ENCODE results near the gene FAT4.

Gene FAT4

DNA sequence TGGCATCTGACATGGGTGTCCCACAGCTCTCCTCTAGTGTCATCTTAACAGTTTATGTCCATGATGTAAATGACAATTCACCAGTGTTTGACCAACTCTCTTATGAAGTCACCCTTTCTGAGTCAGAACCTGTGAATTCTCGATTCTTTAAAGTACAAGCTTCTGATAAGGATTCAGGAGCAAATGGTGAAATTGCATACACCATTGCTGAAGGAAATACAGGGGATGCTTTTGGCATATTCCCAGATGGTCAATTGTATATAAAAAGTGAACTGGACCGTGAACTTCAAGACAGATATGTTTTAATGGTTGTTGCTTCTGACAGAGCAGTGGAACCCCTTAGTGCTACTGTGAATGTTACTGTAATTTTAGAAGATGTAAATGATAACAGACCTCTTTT lies 4.6 kb downstream of the FAT4 start:
- DNase-seq, result no peak

DNA sequence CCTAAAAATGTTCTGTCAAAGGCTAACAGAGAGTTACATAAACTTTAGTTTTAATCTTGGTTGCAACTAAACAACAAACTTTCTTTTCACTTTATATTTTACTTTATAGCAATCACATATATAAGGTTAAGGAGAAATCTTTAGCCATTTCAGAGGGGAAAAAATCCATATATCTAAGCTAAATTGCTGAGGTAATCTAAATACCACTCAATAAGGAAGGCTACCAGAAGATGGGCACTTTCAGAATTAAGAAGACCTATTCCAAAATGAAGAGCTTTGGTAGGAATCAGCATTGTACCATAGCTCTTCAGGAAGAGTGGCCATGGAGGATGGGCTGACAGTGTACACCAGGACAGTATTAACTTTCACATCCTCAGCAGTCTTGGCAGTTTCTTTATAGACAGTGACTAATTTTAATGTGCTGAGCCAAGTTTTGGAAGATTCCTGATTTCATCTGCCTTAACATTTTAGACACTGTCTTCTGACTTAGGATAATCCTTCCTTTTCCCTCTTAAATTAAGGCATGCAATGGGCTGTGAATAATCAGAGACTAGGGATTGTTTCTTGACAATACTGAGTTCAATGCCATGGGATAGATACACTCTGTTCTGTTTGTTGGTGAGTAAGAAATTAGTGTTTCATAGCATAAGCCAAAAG lies 7.1 kb downstream of the FAT4 start:
- DNase-seq, result no peak

DNA sequence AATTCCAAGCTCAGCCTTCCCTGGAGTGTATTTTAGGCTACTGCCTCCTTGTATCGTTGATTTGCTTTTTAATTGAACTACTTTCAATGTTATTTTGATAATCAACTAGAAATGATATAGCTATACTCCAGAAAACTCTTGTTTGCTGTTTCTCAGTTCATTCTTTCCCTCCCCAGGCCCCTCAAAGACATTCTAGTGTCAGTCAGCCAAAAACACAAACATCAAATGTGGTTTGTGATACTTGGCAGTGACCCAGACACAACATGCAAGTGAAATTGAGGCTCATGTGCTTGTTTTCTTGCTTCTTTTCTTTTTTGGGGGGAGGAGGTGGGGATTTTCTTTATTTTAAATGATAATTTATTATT lies 7.6 kb downstream of the FAT4 start:
- no peak for DNase-seq

DNA sequence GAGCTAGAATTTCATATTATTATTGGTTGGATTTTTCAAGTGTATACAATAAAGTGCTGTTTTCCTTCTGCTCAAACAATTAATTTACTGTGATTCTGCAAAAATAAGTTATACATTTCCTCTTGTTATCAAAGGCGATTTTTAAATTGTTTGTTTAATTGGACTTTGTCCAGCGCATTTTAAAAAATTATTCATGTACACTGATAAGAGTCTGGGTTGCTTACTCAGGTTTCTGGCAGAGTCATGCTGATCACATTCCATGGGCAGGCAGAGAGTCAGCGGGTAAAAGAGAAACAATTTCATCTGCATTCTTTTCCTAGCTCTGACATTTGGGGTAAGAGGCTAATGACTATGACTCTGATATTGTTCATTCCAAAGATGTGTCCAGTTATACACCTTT lies 8.9 kb downstream of the FAT4 start:
- DNase-seq, result no peak

DNA sequence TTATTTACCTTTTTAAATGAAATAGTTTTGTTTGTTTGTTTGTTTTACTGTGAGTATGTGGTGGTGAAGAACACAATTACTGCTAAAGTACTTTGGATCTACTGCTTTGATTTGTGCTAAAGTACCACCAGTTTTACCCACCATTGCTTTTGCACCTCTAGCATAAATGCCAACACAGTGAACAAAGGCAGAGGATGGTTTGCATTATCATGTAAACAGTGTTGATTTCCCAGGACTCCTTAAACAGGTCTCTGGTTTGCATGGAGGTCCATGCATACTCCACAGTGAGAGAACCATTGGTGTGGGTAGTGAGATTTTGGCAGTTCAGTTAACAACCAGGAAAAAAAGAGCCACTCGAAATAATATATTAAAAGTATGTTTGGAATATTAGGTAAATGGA lies 11.0 kb downstream of the FAT4 start:
- DNase-seq, result no peak

DNA sequence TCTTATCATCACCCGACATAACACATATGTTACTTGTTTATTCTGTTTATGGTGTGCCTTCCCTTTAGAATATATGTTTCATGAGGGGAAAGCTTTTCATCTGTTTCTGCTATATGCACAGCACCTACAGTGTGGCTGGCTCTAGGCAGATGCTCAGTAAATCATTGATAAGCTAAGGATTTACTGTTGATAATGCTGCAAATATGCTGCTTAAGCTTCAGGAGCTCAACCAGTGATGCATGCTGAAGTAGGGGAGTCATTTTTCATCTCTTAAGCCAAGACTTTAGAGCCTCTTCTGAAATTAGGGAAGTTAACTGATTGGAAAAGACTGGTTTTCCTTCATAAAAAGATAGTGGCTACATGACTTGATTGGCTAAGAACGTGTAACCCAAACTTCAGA lies 16.4 kb downstream of the FAT4 start:
- no peak for DNase-seq

DNA sequence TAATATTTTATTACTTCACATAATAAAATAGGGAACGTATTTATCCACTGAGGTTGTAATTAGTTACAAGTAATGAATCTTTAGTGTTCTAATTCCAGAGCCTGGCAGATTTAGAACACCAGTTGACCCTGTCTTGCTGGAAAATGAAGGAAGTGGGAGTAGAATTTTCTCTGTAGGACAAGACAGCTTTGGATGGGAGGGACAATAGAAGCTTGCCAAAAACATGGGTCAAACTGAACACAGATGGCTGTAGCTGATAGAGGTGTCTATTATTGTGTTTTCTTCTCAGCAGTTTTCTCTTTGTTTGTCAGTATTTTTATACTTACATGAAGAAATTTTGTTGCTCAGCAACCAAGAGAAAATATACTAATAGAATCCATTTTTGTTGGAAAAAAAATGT lies 20.2 kb downstream of the FAT4 start:
- no peak for DNase-seq

DNA sequence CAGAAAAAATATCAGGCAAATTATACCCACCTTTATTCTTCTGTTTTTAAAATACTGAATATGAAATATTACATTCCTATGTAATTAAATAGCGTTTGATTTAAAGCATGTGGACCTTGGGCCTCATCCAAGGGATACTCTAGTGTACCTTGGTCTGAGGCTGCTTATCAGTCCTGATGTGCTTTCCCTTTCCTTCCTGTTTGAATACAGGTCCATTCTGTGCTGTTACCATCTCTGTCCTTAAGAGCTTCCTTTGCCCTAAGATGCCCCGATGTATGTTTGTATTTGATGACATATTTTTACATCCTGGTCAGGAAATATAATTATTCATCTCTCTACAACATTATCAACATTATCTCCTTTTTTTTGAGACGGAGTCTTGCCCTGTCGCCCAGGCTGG lies 24.1 kb downstream of the FAT4 start:
- DNase-seq, result no peak

DNA sequence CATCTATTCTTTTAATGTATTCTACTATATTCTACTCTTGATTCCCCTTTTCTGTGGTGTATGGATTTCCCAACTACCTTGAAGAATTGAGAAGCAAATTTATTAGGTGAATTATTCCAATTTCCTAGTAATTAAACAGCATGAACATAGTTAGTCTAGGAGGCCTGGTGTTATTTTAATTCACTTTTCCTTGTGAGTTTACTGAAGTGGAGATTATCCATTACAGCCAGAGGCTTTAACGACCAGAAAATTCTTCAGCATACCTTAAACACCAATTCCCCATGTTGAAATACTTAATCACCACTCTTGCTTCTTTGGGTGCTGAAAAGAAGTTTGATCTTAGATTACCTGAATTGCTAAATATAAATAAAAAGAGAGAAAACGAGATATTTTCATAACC lies 29.4 kb downstream of the FAT4 start:
- DNase-seq, result no peak

DNA sequence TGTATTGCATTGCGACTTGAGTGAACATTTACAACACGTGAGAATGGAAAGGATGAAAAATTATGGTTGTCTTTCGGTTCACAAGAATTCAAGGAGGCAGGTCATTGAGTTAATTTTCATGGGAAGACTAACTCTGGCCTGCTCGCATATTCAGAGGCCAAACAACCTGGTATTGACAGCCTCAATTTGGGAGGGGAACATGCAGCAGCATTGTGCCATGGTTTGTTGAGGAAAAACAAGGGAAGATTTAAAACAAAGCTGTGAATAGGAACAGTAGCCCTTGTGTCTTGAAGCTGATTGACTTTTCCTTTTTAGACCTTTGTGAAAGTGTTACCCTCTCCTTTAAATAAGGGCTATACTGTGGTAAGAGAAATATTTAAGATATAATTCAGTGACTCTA lies 31.9 kb downstream of the FAT4 start:
- DNase-seq, result no peak

DNA sequence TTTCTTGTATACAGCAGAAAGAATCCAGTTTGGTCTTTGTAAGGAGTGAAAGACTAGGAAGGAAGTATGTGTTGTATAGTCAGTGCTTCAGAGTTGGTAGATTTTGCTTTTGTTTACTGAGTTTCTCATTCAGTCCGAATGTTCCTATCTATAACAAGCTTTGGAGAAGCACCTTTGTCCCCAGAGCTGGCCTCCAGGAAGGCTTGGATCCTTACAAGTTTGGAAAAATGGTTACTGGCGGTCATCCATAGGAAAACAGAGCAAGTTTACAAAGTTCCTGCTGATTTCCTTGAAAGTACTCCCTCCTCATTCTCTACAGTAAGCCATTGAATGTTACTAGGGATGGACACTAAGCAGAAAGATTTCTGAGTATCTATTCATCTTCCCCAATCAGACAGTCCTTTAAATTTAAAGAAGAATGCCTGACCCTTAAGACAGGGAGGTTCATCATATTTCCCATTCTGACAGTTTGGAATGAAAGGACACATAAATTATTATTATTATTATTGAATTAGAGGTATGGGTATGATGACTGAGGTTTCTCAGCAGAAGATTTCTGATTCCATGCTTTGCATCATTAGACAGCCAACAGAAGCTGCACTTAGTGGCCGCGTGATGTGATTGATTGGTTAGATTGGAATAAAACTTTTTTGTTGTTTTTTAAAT lies 35.8 kb downstream of the FAT4 start:
- no peak for DNase-seq

DNA sequence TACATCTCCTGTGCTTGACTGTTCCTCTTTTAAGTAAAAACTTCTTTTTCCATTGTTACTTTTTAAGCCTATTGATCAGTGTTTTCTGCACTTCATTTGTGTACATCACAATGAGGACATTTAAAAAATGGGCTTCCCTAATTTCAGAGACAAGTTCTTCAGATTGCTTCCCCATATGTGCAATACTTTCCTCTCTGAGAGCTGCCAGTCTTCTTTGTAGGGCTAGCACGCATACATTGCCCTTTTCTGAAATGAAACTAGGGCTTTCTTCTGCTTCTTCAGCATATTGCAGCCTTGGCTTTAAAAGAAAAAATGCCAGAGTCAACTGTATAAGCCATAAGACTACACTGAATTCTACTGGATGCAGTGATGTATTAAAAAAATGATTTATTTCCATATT lies 37.8 kb downstream of the FAT4 start:
- DNase-seq, result no peak

DNA sequence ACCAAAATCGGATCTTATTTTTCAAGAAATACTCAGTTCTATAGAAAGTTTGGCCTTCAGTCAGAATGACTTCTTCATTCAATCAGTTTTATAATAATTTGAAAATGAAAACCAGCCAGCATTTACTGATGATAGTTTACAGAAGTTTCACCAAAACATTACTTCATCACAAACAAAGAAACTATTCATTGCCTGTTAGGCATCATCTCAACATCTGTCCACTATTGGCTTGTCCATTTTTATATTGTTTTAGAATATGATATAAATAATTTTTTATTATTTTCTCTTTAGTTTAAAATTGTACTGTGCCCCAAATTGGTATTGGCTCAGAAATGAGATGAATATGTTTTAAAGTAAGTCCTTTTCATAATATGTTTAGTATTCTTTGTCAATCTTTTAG lies 38.4 kb downstream of the FAT4 start:
- no peak for DNase-seq

DNA sequence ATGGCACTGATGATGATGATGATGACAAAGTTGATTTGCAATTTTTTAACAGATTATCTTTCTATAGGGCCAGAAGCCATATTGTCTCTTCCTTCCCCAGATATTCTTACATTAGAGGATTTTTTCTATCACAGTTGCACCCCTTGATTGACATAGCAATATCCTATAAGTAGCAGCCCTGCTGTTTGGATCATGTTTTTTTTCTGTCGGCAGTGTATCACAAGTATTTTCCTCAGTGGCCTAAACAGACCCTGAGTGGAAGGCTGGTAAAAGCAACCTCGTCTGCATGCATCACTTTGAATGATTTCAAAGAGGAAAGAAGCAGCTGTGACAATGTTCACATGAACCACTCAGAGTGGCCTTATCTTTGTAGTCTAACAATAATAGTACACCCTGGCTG lies 41.0 kb downstream of the FAT4 start:
- DNase-seq, result no peak

DNA sequence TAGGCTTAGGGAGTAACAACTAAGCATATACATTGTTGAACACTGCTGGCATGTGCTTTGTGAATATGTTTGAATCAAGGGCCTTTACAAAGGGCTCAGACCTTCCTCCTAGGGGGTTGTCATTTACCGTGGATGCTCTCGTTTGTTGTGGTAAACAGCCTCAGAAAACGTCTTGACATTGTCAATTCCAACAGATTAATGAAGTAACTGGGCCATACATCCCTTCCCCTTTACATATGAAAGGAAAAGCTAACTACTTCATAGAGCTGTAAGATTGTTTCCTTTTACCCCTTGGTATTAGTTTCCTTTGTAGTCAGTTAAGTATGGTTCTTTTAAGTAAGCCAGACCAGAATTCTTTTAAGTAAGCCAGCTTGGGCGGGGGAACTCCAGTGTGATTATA lies 42.9 kb downstream of the FAT4 start:
- DNase-seq, result no peak

DNA sequence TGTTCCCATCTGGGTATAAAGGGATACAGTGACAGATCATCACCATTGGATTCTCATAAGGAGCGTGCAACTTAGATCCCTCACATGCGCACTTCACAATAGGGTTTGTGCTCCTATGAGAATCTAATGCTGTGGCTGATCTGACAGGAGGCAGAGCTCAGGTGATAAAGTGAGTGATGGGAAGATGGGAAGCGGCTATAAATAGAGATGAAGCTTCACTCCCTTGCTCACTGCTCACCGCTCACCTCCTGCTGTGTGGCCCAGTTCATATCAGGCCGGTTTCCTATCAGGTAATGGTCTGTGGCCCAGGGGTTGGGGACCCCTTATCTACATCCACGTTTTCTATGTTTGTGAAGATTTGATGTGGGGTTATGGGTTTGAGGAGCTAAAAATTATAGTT lies 43.7 kb downstream of the FAT4 start:
- no peak for DNase-seq

DNA sequence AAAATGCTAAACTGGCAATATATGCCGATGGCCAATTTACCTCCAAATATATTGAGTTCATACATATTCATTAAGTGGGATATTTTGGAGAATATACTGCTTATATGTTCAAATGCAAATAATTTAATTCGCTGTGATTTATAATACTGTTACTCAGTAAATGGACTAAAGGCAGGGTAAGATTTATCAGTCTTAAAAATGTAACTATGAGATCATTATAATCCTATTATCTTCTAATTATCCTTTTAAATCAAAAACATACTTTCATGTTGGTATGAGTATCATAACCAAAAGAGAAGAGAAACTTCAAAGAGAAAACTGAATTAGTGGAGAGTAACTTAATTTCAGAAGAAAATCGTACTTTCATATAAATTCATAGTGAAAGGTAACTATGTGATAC lies 44.6 kb downstream of the FAT4 start:
- no peak for DNase-seq

DNA sequence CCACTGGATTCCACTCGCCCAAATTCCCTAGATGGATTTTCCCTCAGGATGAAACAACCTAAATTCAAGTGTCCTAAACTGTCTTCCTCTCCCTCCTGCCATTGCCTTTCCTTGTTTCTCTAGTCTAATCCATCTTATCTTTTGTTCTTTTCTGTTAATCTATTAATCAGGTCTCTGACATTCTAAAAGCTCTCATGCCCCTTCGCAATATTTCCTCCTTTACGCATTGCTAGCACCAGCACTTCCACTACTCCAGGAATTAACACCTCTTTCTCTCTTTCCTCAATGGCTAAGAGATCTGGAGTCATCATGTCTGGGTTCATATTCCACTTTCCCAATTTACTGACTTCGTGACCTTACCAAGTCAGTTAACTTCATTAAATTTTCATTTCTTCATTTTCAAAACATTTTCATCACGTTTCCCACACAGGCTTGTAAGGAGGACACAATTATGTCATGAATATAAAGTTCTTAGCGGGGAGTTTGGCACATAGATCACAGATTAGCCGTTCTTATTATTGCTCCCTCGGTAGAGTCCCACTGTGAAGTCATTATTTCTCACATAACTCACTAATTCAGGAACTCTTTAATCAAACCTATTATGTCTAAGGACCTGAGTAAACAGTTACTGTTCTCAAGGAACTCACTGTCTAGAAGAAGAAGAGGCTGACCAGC lies 45.3 kb downstream of the FAT4 start:
- DNase-seq, result no peak

DNA sequence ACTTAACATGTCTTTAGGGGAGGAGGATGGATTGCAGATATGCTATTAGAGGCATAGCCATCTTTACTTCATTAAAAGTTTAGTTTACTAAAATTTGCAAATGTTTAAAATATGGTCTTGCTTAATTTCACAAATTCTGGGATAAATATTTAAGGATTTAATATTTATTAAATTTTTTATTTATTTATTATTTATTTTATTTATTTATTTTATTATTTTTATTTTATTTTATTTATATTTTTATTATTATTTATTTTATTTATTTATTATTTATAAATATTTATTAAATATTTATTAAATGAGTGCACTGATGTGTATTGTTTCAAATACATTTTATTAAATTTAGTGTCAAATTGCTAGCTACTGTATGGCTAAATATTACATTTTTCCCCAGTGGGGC lies 46.0 kb downstream of the FAT4 start:
- DNase-seq, result no peak
